OCI-LY3 (cell line): ENCODE data around the gene KCND2.

Experiments used
- EZH2phosphoT487 ChIP-seq: fragments of 200-600 bp; shearing (Covaris generic); IDR thresholded peaks from 2 replicates; pipeline ENCODE4 v1.6.1; 2018; ENCODE audit warnings: antibody characterized with exemption, mixed run types, low read depth
- TF ChIP-seq, protein P1 (sequence below): fragments of 200-600, 300-600 bp; sonication (generic); IDR thresholded peaks from 2 replicates; pipeline ENCODE4 v1.5.1; 2014; ENCODE audit warnings: antibody characterized with exemption, low read length, low read depth

DNA sequence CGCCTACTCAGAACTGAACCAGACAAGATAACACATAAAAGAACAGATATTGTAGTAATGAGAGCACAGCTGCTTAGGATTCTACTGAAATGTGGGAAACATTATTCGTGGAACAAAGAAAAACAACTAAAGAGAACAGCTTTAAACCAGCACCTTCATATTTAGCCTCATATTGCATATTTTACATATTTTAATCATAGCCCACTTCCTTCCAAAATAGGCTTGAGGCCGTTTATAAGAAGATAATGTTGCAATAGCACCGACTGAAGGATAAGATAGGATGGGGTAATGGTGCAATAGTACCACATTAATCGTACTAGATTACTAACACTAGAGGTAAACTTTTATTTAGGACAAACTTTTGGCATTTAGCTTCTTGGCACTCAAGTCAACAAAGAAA lies 71.3 kb downstream of the KCND2 start:
- TF ChIP-seq EZH2phosphoT487: no peak
- TF ChIP-seq, protein P1, sequence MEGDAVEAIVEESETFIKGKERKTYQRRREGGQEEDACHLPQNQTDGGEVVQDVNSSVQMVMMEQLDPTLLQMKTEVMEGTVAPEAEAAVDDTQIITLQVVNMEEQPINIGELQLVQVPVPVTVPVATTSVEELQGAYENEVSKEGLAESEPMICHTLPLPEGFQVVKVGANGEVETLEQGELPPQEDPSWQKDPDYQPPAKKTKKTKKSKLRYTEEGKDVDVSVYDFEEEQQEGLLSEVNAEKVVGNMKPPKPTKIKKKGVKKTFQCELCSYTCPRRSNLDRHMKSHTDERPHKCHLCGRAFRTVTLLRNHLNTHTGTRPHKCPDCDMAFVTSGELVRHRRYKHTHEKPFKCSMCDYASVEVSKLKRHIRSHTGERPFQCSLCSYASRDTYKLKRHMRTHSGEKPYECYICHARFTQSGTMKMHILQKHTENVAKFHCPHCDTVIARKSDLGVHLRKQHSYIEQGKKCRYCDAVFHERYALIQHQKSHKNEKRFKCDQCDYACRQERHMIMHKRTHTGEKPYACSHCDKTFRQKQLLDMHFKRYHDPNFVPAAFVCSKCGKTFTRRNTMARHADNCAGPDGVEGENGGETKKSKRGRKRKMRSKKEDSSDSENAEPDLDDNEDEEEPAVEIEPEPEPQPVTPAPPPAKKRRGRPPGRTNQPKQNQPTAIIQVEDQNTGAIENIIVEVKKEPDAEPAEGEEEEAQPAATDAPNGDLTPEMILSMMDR: no peak
